22Rv1 (cell line): ENCODE results near the gene CEP126.

Source experiments
- ZFX ChIP-seq: fragments of 450-650 bp; IDR thresholded peaks from 2 replicates; pipeline ENCODE4 v1.6.1; 2017; ENCODE audit warnings: antibody characterized with exemption, borderline replicate concordance
- TF ChIP-seq, protein P1 (sequence below): fragments of 450-650 bp; IDR thresholded peaks from 2 replicates; pipeline ENCODE4 v1.5.1; 2017; ENCODE audit warnings: mild to moderate bottlenecking

DNA sequence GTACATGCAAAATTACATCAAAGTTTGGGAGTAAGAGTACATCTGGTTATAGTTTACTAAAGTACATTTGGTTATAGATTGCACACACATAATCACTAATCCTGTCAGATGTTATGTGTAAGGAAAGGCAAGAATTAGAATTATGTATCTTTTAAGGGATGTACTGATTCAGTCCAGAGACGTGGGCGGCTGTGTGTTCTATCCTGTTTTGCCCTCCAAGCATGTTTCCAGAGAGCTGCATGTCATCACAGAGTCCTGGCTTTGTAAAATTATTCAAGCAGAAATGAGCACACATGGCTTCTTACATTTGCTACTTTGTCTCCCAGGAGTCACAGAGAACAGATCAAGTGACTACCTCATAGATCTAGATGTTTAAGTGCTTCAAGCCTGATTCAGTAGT lies 33.2 kb upstream of the CEP126 start:
- TF ChIP-seq, protein P1, sequence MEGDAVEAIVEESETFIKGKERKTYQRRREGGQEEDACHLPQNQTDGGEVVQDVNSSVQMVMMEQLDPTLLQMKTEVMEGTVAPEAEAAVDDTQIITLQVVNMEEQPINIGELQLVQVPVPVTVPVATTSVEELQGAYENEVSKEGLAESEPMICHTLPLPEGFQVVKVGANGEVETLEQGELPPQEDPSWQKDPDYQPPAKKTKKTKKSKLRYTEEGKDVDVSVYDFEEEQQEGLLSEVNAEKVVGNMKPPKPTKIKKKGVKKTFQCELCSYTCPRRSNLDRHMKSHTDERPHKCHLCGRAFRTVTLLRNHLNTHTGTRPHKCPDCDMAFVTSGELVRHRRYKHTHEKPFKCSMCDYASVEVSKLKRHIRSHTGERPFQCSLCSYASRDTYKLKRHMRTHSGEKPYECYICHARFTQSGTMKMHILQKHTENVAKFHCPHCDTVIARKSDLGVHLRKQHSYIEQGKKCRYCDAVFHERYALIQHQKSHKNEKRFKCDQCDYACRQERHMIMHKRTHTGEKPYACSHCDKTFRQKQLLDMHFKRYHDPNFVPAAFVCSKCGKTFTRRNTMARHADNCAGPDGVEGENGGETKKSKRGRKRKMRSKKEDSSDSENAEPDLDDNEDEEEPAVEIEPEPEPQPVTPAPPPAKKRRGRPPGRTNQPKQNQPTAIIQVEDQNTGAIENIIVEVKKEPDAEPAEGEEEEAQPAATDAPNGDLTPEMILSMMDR: no peak
- no peak for TF ChIP-seq ZFX
